Loucy (cell line): ENCODE results near the gene GPALPP1.

Source experiments
- H2AFZ ChIP-seq: fragments of 200-600 bp; sonication (generic); 2 replicates; pipeline ENCODE4 v1.6.0; 2016; ENCODE audit warnings: antibody characterized with exemption, mild to moderate bottlenecking, low read length, moderate library complexity
- H3F3A ChIP-seq: fragments of 200-600 bp; 2 replicates; pipeline ENCODE4 v1.6.0; 2016; ENCODE audit warnings: antibody characterized with exemption, low read depth, mild to moderate bottlenecking
- H3K27me3 ChIP-seq: fragments of 200-600 bp; sonication (generic); 2 replicates; pipeline ENCODE4 v1.6.1; 2014; ENCODE audit warnings: low read length, mild to moderate bottlenecking; ENCODE audit not compliant: insufficient read depth, poor library complexity, severe bottlenecking
- H3K36me3 ChIP-seq: fragments of 200-600 bp; sonication (generic); 2 replicates; pipeline ENCODE4 v1.6.1; 2016; ENCODE audit warnings: low read length; ENCODE audit not compliant: insufficient read depth
- H3K4me1 ChIP-seq: fragments of 200-600 bp; sonication (generic); 2 replicates; pipeline ENCODE4 v1.5.1; 2014; ENCODE audit warnings: low read length, mild to moderate bottlenecking; ENCODE audit not compliant: insufficient read depth, poor library complexity, severe bottlenecking
- H3K4me2 ChIP-seq: fragments of 200-600 bp; sonication (generic); 2 replicates; pipeline ENCODE4 v1.6.0; 2014; ENCODE audit warnings: antibody characterized with exemption, low read length, low read depth, mild to moderate bottlenecking; ENCODE audit not compliant: poor library complexity, severe bottlenecking
- H3K4me3 ChIP-seq: fragments of 200-600 bp; sonication (generic); 2 replicates; pipeline ENCODE4 v1.5.1; 2014; ENCODE audit warnings: low read length, mild to moderate bottlenecking, mixed read lengths; ENCODE audit not compliant: poor library complexity, severe bottlenecking
- H3K79me2 ChIP-seq: fragments of 200-600 bp; sonication (generic); 2 replicates; pipeline ENCODE4 v1.6.1; 2014; ENCODE audit warnings: low read length; ENCODE audit not compliant: insufficient read depth
- H3K9ac ChIP-seq: fragments of 200-600 bp; sonication (generic); 2 replicates; pipeline ENCODE4 v1.6.0; 2014; ENCODE audit warnings: mild to moderate bottlenecking, low read depth, low read length, moderate library complexity; ENCODE audit not compliant: poor library complexity, severe bottlenecking
- H3K9me2 ChIP-seq: fragments of 200-600 bp; sonication (generic); replicated peaks from 2 replicates; pipeline ENCODE4 v1.6.1; 2016; ENCODE audit warnings: low read depth, low read length, mixed read lengths
- H3K9me3 ChIP-seq: fragments of 200-600 bp; sonication (generic); 2 replicates; pipeline ENCODE4 v1.6.1; 2014; ENCODE audit warnings: mild to moderate bottlenecking, antibody characterized with exemption, low read length, low read depth; ENCODE audit not compliant: insufficient read depth
- H4K20me1 ChIP-seq: fragments of 200-600 bp; sonication (generic); 2 replicates; pipeline ENCODE4 v1.6.0; 2014; ENCODE audit warnings: antibody characterized with exemption, low read length, mild to moderate bottlenecking; ENCODE audit not compliant: insufficient read depth, poor library complexity, severe bottlenecking
- CTCF ChIP-seq: fragments of 200-600 bp; sonication (generic); conservative IDR thresholded peaks from 2 replicates; pipeline ENCODE4 v1.5.1; 2014; ENCODE audit warnings: mild to moderate bottlenecking, antibody characterized with exemption, low read length
- EZH2phosphoT487 ChIP-seq: fragments of 200-600 bp; IDR thresholded peaks from 2 replicates; pipeline ENCODE4 v1.6.1; 2018; ENCODE audit warnings: antibody characterized with exemption, mild to moderate bottlenecking, moderate library complexity, borderline replicate concordance

The GPALPP1 gene

GRCh38 chr13:45064889-45065288 is 75.6 kb downstream of the GPALPP1 start:
- no peak for TF ChIP-seq EZH2phosphoT487
- no peak for TF ChIP-seq CTCF
- no peaks in the 10 kb centered on the region for H3K9me3 ChIP-seq
- no peak overlapping the region for H3K4me2 ChIP-seq
- H3K9ac ChIP-seq, result no peak overlapping the region
- no peaks in the 10 kb centered on the region for H4K20me1 ChIP-seq
- H3K27me3 ChIP-seq, result no peaks in the 10 kb centered on the region
- no peaks in the 10 kb centered on the region for H3K79me2 ChIP-seq
- H3K4me3 ChIP-seq, result no peak overlapping the region
- no peaks in the 10 kb centered on the region for H3K36me3 ChIP-seq
- no peak overlapping the region for H2AFZ ChIP-seq
- no peaks in the 10 kb centered on the region for H3F3A ChIP-seq
- no peaks in the 10 kb centered on the region for H3K4me1 ChIP-seq
- no peaks in the 10 kb centered on the region for H3K9me2 ChIP-seq

- H3K27me3 ChIP-seq, result no peaks in the 10 kb centered on the region
- H3K9me2 ChIP-seq, result no peaks in the 10 kb centered on the region
- no peaks in the 10 kb centered on the region for H3K4me1 ChIP-seq
- no peaks in the 10 kb centered on the region for H3K36me3 ChIP-seq
- no peaks in the 10 kb centered on the region for H3K79me2 ChIP-seq
- H3K9ac ChIP-seq, result no peak overlapping the region
- no peak overlapping the region for H3K4me3 ChIP-seq
- TF ChIP-seq EZH2phosphoT487, result no peak
- TF ChIP-seq CTCF, result no peak
- no peak overlapping the region for H3K4me2 ChIP-seq
- no peak overlapping the region for H2AFZ ChIP-seq
- no peaks in the 10 kb centered on the region for H3F3A ChIP-seq
- no peaks in the 10 kb centered on the region for H4K20me1 ChIP-seq
- no peaks in the 10 kb centered on the region for H3K9me3 ChIP-seq
Observed at GRCh38 chr13:45068036-45069001, 79.0 kb downstream of the GPALPP1 start.

- no peak overlapping the region for H3K4me3 ChIP-seq
- no peak for TF ChIP-seq EZH2phosphoT487
- TF ChIP-seq CTCF, result no peak
- no peak overlapping the region for H3K4me2 ChIP-seq
- H3K9me3 ChIP-seq, result no peaks in the 10 kb centered on the region
- H3K27me3 ChIP-seq, result no peaks in the 10 kb centered on the region
- H3K9ac ChIP-seq, result no peak overlapping the region
- no peaks in the 10 kb centered on the region for H3F3A ChIP-seq
- H3K36me3 ChIP-seq, result no peaks in the 10 kb centered on the region
- no peaks in the 10 kb centered on the region for H3K79me2 ChIP-seq
- H4K20me1 ChIP-seq, result no peaks in the 10 kb centered on the region
- no peak overlapping the region for H2AFZ ChIP-seq
- no peaks in the 10 kb centered on the region for H3K9me2 ChIP-seq
- no peaks in the 10 kb centered on the region for H3K4me1 ChIP-seq
Observed at GRCh38 chr13:45073809-45074208, 84.5 kb downstream of the GPALPP1 start.
